Measurements from ENCODE around the gene MDFI. TPM values are rescaled to one million over a fixed set of nuclear protein-coding genes. Genes with fewer than 3 reads are reported as not detected.

The MDFI gene
- polyA plus RNA-seq, 1 donor from 2014 or later: 42.5 TPM

DNA sequence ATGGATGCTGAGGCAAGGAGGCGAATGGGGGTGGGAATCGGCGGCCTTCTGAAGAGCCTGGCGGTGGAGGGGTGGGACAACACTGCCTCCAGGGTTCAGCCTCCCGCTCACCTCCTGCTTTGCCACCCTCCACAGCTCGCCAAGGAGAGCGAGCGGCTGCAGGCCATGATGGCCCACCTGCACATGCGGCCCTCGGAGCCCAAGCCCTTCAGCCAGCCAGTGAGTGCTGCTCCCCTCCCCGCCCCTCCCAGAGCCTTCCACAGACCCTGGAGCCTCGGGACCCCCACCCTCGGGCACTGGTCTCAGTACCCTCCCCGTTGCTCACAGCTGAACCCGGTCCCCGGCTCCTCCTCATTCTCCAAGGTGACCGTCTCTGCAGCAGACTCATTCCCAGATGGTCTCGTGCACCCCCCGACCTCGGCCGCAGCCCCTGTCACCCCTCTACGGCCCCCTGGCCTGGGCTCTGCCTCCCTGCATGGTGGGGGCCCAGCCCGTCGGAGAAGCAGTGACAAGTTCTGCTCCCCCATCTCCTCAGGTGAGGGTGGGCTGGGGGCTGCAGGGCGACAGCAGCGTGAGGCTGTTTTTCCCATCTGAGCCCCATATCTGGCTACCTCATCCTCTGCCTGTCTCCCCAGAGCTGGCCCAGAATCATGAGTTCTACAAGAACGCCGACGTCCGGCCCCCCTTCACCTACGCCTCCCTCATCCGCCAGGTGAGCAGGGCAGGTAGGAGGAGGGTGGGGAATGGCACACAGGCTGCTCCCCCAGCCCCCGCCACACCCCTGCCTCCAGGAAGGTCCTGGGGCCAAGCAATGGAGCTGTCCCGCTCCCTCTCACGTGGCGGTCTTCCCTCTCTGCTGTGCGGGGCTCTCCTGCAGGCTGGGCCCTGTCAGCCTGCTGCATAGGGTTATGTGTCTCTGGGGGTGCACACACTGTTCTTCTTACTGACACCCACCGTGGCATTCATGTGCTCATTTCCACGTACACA lies 48.3 kb upstream of the MDFI start:
- Histone ChIP-seq H3K9me2 (ENCODE audit: insufficient read depth, low read length) (no peaks in the 10 kb centered on the region), H4K20me1 (ENCODE audit: insufficient read depth) (no peaks in the 10 kb centered on the region), H3K36me3 (ENCODE audit: insufficient read depth, low read length) (peaks cover 3% of the 10 kb centered on the region), H3K27me3 (ENCODE audit: insufficient read depth, low read depth, low read length) (no peaks in the 10 kb centered on the region), H3K9ac (ENCODE audit: low read length) (no peak overlapping the region), H3F3A (ENCODE audit: insufficient read depth, low read length, poor library complexity, severe bottlenecking) (no peaks in the 10 kb centered on the region), H3K4me3 (ENCODE audit: low read length) (no peak overlapping the region), H3K4me2 (ENCODE audit: low read length) (no peak overlapping the region), H3K27ac (ENCODE audit: low read length) (no peak overlapping the region), H3K9me3 (ENCODE audit: low read length) (no peaks in the 10 kb centered on the region), H3K79me2 (replicated peaks; ENCODE audit: insufficient read depth, low read length) (no peaks in the 10 kb centered on the region), H2AFZ (ENCODE audit: low read depth, low read length) (no peak overlapping the region)
- TF ChIP-seq MXI1 (conservative IDR thresholded peaks at IDR 0.05; ENCODE audit: poor library complexity, severe bottlenecking) (no peak), EP300 (conservative IDR thresholded peaks at IDR 0.05; ENCODE audit: poor library complexity, severe bottlenecking) (no peak), TAF1 (IDR thresholded peaks at IDR 0.05; ENCODE audit: low read depth) (no peak), POLR2AphosphoS5 (IDR thresholded peaks at IDR 0.05) (no peak)
- TF ChIP-seq, protein P1, sequence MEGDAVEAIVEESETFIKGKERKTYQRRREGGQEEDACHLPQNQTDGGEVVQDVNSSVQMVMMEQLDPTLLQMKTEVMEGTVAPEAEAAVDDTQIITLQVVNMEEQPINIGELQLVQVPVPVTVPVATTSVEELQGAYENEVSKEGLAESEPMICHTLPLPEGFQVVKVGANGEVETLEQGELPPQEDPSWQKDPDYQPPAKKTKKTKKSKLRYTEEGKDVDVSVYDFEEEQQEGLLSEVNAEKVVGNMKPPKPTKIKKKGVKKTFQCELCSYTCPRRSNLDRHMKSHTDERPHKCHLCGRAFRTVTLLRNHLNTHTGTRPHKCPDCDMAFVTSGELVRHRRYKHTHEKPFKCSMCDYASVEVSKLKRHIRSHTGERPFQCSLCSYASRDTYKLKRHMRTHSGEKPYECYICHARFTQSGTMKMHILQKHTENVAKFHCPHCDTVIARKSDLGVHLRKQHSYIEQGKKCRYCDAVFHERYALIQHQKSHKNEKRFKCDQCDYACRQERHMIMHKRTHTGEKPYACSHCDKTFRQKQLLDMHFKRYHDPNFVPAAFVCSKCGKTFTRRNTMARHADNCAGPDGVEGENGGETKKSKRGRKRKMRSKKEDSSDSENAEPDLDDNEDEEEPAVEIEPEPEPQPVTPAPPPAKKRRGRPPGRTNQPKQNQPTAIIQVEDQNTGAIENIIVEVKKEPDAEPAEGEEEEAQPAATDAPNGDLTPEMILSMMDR (IDR thresholded peaks at IDR 0.05; ENCODE audit: poor library complexity, severe bottlenecking): no peak
- TF ChIP-seq, protein P2, sequence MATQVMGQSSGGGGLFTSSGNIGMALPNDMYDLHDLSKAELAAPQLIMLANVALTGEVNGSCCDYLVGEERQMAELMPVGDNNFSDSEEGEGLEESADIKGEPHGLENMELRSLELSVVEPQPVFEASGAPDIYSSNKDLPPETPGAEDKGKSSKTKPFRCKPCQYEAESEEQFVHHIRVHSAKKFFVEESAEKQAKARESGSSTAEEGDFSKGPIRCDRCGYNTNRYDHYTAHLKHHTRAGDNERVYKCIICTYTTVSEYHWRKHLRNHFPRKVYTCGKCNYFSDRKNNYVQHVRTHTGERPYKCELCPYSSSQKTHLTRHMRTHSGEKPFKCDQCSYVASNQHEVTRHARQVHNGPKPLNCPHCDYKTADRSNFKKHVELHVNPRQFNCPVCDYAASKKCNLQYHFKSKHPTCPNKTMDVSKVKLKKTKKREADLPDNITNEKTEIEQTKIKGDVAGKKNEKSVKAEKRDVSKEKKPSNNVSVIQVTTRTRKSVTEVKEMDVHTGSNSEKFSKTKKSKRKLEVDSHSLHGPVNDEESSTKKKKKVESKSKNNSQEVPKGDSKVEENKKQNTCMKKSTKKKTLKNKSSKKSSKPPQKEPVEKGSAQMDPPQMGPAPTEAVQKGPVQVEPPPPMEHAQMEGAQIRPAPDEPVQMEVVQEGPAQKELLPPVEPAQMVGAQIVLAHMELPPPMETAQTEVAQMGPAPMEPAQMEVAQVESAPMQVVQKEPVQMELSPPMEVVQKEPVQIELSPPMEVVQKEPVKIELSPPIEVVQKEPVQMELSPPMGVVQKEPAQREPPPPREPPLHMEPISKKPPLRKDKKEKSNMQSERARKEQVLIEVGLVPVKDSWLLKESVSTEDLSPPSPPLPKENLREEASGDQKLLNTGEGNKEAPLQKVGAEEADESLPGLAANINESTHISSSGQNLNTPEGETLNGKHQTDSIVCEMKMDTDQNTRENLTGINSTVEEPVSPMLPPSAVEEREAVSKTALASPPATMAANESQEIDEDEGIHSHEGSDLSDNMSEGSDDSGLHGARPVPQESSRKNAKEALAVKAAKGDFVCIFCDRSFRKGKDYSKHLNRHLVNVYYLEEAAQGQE (IDR thresholded peaks at IDR 0.05; ENCODE audit: borderline replicate concordance): no peak

DNA sequence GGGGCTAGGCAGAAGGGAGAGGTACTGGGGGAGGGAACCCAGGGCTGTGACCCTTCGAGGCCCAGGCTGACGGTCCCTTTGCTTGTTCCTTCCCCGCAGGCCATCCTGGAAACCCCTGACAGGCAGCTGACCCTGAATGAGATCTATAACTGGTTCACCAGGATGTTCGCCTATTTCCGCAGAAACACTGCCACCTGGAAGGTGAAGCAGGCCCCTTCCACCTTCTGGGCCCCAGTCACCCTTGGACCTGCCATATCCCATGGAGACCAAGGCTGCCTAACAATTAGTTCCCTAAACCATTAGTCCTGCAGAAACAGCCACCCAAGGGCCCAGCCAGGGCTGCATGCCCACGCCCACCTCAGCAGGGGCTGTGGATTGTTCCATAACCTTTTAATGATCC lies 47.1 kb upstream of the MDFI start:
- Histone ChIP-seq H2AFZ (ENCODE audit: low read depth, low read length) (no peak overlapping the region), H3K9me2 (ENCODE audit: insufficient read depth, low read length) (no peaks in the 10 kb centered on the region), H3K9ac (ENCODE audit: low read length) (no peak overlapping the region), H3F3A (ENCODE audit: insufficient read depth, low read length, poor library complexity, severe bottlenecking) (no peaks in the 10 kb centered on the region), H3K4me2 (ENCODE audit: low read length) (no peak overlapping the region), H4K20me1 (ENCODE audit: insufficient read depth) (no peaks in the 10 kb centered on the region), H3K79me2 (replicated peaks; ENCODE audit: insufficient read depth, low read length) (no peaks in the 10 kb centered on the region), H3K36me3 (ENCODE audit: insufficient read depth, low read length) (peaks cover 3% of the 10 kb centered on the region), H3K27me3 (ENCODE audit: insufficient read depth, low read depth, low read length) (no peaks in the 10 kb centered on the region), H3K4me3 (ENCODE audit: low read length) (no peak overlapping the region), H3K9me3 (ENCODE audit: low read length) (no peaks in the 10 kb centered on the region), H3K27ac (ENCODE audit: low read length) (peak overlapping the region; percentile 5)
- TF ChIP-seq EZH2 (IDR thresholded peaks at IDR 0.05; ENCODE audit: borderline replicate concordance, insufficient read depth, low read length, poor library complexity, severe bottlenecking) (no peak), TAF1 (IDR thresholded peaks at IDR 0.05; ENCODE audit: low read depth) (no peak), EP300 (conservative IDR thresholded peaks at IDR 0.05; ENCODE audit: poor library complexity, severe bottlenecking) (no peak), MXI1 (conservative IDR thresholded peaks at IDR 0.05; ENCODE audit: poor library complexity, severe bottlenecking) (no peak), SMC3 (conservative IDR thresholded peaks at IDR 0.05; ENCODE audit: poor library complexity) (no peak), RAD21 (conservative IDR thresholded peaks at IDR 0.05) (no peak), POLR2AphosphoS5 (IDR thresholded peaks at IDR 0.05) (no peak)
- TF ChIP-seq, protein P2 (IDR thresholded peaks at IDR 0.05; ENCODE audit: borderline replicate concordance): no peak
- TF ChIP-seq, protein P1 (IDR thresholded peaks at IDR 0.05; ENCODE audit: poor library complexity, severe bottlenecking): no peak

All from neural cell (in vitro differentiated cells).